Measurements from ENCODE around the gene CYP8B1.
"Not testable (repeated sequence)": the region's sequence is repeated elsewhere in the genome, so short reads cannot be mapped to it uniquely, and the experiment has no call there.

Gene CYP8B1

DNA sequence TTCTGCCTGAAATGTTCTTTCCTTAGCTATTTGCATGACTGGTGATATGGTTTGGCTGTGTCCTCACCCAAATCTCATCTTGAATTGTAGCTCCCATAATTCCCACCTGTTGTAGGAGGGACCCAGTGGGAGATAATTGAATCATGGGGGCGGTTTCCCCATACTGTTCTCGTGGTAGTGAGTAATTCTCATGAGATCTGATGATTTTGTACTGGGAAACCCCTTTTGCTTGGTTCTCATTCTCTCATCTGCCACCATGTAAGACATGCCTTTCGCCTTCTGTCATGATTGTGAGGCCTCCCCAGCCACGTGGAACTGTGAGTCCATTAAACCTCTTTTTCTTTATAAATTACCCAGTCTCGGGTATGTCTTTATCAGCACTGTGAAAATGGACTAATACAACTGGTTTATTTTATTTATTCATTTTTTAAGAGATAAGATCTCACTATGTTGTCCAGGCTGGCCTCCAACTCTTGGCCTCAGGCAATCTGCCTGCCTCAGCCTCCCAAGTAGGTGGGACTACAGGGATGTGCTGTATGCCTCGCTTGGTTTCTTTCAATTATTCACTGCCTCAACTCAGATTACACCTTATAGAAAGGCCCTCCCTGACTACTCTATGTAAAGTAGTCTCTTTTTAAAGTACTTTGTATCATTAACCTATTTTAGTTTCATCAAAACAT, 7.7 kb upstream of the CYP8B1 start:
- not testable (repeated sequence) for DNase-seq

DNA sequence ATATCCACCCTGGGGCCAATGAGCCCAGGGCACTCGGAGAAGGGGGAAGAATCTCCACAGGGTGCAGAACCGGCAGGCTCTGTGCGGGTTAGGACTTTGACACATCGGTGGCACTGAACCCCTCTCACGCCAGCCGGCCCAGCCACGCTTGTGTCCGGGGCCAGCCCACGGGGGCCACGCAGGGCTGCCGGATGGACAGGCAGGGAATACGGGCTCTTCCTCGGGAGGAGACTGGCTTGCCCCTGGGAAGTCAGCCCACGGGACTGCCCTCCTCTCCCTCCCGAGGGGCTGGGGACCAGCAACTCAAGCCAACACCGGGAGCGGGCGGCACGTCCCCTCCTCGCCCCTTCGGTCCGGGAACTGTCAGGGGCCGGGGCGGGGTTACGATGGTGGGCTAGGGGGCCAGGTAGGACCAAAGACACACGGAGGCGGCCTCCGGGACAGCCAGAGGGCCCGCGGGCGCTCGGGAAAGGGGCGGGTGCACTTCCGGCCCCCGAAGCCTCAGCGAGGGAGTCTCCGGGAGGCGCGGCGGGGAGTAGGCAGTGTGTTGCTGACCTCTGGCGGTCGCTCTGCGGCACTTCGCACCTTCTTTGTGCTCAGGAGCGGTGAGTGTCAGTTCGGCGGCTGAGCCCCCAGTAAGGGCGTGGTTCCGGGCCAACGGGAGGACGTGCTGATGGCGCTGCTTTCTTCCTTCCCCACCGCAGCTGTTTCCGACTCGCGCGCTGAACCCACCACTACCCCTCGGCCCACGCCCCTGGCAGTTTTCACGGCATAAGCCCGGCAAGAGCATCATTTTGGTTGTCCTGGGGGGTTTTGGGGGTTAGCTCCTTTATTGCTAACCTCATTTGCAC, 5.1 kb upstream of the CYP8B1 start:
- peak; percentile 92 for DNase-seq

DNA sequence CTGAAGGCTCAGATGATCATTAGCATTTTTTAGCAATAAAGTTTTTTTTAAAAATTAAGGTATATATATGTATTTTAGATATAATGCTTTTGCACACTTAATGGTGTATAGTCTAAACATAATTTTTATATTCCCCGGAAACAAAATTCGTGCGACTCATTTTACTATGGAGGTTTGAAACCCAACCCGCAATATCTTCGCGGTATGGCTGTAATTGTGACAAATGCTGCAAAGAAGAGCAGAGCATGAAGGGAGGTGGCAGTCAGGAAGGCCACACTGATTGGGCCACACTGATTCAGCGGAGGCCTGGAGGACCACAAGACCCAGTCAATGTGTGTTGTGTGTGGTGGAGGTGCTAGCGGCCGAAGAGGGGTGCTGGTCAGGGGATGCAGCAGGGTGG, 4.5 kb upstream of the CYP8B1 start:
- DNase-seq = no peak

DNA sequence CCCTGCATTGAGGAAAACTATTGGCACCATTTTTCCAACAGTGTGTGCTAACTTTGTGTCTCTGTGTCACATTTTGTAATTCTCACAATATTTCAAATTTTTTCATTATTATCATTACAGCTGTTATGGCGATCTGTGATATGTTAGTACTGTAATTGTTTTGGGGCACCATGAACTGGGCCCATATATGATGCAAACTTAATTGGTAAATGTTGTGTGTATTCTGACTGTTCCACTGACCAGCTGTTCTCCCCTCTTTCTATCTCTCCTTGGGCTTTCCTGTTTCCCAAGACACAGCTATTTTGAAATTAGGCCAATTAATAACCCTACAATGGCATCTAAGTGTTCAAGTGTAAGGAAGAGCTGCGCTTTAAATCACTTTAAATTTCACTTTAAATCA, 2.2 kb upstream of the CYP8B1 start:
- no peak for DNase-seq

DNA sequence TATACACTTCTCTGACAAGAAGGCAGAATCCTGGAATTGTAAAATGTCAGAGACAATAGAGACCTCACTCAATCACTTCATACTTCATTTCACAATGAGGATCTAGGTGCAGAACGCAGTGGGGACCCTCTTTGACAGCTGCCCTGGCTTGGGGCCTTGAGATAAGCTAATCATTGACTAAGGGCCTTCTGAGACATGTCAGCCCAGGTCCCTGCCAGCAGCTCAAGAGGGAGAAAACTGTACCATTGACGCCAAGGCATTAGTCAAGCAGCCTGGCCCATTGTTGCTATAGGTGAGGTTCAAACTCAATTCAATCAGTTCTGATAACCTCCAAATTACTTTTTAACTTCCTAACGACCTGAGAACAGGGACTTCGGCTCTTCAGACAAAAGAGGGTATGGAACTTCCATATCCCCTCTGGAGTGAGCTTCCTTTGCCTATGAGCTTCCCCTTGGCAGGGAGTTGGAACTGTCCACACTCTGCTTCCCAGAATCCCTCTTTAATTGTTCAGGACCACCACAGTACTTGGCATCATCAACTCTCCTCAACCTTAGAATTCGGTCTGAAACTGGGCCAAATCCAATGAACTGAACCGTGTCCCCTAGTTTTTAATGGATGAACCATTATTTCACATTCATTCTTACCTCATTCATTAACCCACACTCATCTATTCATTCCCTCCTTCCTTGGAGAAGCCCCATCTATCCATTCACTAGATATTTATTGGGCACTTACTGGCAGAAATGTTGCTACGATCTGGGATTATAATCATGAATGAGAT, 1.5 kb upstream of the CYP8B1 start:
- no peak for DNase-seq

DNA sequence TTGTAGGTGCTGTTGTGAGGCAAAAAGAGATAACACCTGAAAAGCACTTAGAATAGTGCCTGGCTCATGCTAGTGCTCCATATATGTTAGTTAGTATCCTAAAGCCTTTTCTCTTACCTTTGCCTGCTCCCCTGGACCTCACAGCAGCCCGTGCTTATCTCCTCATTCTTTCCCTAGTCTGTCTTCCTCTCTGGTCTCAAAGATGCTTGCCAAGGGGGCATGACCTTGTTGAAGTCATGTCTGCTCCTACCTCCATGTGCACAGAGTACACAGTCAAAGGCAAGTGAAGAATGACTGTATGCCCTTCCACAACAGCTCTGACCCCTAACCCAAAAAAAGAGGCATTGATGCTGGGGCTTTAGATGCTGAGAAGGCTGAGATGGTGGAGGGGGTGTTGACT, 722 bp upstream of the CYP8B1 start:
- DNase-seq = no peak

DNA sequence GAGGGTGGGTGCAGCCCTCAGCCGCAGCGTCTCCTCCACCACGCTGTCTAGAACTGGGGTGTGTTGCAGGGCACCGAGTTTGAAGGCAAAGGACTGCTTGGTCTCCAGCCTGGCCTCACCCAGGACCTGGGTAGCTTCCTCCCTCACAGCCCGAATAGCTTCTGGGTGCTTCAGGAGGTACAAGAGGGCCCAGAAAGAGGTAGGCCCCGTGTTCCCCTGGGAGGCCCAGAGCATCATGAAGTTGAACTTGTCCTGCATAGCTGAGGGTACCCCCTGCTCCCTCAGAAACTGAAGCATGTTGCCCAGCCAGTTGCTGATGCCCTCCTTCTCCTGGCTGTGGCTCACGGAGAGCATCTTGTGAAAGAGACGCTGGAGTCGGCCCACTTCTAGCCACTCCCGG, 930 bp downstream of the CYP8B1 start:
- no peak for DNase-seq

DNA sequence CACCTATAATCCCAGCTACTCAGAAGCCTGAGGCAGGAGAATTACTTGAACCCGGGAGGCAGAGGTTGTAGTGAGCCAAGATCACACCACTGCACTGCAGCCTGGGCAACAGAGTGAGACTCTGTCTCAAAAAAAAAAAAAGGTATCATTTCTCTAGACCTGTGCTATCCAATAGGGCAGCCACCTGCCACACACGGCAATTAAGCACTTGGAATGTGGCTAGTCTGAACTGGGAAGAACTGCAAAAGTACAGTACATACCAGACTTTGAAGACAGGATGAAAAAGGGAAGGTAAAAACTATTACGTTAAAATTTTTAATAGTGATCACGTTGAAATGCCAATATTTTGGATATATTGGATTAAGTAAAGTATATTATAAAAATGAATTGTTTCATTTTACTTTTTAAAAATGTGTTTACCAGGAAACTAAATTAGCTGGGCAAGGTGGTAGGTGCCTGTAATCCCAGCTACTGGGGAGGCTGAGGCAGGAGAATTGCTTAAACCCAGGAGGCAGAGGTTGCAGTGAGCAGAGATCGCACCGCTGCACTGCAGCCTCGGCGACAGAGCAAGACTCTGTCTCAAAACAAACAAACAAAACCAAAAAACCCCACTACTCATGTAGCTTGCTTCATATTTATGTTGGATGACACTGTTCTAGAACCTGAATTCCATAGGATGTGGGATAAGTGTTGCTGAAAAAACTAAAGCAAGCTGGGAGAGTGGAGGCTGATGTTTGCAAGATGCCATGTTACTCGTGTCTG, 2.3 kb downstream of the CYP8B1 start:
- DNase-seq = no peak

DNA sequence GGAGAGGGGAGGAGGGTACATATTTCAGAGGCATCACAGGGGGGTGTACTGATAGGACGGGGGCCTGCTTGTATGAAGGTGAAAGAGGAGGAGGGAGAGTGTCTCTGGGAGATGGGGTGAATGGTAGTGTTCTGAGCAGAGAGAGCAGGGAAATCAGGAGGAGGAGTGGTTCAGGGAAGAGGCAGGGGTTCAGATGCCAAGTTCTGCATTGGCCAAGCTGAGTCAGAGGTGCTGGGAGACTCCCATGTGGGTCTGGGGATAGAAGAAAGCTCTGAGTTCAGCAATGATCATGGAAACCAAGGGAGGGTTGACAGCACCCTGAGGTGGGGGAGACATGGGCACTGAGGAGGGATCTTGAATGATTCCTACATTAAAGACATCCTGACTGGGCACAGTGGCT, 3.0 kb downstream of the CYP8B1 start:
- DNase-seq = no peak

DNA sequence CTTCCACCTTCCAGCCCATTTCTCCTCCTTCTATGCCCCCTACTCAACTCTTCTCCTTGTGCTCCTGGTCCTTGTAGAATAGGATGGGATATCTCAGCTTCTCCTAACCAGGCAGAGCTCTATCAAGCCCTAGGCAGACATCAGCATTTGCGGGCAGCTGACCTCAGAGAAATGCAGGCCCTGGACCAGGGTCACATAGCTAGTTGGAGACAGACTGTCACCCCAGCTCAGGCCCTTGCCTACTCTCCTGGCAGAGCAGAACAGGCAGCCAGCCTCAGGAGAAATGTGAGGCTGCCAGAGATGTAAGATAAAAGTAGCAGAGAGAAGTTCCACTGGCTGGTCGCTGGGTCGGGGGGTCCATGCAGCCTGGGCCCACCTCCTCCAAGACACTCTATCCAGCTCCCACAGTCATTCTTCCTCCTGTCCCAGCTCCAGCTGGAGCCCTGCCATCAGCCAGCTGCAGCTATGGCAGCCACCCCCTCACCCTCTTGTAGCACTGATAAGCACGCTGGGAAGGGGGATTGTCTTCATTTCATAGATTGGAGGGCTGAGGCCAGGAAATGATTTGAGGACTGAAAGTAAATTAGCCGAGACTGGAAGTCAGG, 4.0 kb downstream of the CYP8B1 start:
- DNase-seq = no peak

DNA sequence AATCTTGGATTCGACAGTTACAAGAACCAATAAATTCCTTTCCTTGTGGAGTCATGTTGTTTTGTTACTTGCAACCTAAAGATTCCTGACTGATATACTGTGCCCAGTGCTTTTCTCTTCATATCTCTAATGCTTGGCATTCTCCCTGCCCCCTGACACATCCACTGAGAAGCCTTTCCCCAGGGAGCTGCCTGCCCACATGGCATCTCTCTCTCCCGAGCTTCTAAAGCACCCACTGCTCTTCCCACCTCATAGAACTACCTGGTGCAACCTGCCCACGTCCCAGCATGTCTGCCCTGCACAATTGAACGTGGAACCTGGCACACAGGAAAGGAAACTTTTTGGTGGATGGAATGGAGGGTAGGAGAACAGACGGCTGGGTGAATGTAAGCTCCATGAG, 6.8 kb downstream of the CYP8B1 start:
- no peak for DNase-seq

DNA sequence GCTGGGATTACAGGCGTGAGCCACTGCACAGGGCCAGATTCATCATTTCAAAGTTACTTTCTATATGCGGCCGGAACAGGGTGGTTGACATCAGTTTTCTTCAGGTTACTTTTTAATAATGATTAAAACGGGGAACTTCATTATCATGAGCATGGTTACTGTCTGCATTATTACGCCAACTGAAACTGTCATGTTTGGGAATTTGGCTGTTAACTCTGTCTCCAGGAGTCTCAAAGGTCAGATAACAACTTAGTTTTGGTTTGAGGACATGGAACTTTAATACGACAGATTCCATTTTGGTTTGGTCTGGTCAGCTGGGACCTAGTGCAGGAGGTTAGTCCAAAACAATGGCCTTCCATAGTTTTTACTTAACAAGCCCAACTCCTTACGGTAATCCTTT, 8.5 kb downstream of the CYP8B1 start:
- DNase-seq = no peak

DNA sequence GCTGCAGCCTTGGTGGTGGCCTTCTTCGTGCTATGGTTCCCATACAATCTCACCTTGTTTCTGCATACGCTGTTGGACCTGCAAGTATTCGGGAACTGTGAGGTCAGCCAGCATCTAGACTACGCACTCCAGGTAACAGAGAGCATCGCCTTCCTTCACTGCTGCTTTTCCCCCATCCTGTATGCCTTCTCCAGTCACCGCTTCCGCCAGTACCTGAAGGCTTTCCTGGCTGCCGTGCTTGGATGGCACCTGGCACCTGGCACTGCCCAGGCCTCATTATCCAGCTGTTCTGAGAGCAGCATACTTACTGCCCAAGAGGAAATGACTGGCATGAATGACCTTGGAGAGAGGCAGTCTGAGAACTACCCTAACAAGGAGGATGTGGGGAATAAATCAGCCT, 10.4 kb downstream of the CYP8B1 start:
- no peak for DNase-seq

DNA sequence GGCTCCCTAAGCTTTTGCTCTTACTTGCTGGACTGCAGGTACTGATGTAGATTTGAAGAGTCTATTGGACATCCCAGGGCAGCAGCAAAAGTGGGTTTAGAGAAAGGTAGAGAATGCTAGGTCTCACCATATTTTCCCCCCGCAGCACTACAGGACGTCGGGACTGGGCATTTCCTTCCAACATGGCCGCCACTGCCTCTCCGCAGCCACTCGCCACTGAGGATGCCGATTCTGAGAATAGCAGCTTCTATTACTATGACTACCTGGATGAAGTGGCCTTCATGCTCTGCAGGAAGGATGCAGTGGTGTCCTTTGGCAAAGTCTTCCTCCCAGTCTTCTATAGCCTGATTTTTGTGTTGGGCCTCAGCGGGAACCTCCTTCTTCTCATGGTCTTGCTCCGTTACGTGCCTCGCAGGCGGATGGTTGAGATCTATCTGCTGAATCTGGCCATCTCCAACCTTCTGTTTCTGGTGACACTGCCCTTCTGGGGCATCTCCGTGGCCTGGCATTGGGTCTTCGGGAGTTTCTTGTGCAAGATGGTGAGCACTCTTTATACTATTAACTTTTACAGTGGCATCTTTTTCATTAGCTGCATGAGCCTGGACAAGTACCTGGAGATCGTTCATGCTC, 11.2 kb downstream of the CYP8B1 start:
- no peak for DNase-seq

DNA sequence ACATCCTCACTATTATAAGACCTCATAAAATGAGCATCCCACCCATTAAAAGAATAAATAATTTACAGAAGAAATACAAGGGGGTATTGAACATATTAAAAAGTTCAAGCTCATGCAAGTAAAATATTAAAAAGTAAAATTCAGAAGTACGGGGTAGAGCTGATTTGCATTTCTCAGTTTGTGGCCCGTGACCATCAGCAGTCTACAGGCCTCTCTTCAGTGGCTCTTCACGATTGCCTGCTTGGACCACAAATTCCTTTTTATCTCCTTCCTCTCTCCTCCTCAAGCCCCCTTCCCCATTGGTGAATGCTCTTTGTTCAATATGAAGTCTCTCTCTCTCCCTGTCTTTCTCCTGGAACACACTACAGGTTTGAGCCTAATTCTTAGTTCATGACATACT, 19.1 kb downstream of the CYP8B1 start:
- DNase-seq = no peak

DNA sequence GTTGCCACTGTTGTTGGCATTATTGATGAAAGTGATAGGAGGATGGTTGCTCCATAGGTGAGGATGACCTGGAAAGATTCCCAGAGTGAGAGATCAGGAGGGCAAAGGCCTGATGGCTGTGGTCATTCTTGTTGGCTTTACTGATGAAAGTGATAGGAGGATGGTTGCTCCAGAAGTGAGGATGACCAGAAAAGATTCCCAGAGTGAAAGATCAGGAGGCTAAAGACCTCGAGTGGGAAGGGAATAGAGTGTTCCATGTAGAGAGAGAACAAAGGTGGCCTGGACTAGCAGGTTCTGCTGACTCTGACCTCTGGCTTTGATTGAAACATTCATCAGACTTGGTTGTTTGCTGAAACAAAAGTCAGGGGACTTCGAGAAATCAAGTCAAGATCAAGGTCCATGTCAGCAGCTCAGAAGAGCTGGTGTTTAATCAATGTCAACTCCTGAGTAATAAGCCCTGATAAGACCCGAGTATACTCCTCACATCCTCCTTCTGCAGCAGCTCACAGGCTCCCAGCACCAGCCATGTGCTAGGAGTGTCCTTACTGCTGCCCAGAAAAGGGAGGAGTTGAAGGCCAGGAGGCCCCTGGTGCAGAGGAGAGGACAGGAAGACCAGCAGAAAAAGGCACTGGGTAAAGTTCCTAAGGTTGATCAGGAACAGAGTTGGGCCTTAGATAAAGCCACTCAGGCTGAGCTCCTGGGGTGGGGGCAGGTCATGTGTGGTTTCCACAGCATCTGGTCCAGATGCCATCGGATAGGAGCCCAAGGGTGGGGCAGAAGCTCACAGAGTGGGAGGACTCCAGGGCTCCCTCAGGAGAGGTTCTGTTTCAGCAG, 19.9 kb downstream of the CYP8B1 start:
- no peak for DNase-seq

DNA sequence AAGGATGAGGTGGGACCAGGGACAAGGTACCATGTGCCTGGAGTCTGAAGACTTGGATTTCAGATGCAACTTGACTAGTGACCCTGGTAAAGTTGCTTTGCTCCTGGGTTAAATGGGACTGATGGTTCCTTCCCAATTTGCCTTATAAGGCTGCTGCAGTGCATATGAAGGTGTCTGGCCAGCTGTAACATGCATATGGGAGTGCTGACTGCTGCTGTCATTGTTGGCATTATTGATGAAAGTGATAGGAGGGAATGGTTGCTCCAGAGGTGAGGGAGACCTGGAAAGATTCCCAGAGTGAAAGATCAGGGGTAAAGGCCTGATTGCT, 20.5 kb downstream of the CYP8B1 start:
- no peak for DNase-seq

DNA sequence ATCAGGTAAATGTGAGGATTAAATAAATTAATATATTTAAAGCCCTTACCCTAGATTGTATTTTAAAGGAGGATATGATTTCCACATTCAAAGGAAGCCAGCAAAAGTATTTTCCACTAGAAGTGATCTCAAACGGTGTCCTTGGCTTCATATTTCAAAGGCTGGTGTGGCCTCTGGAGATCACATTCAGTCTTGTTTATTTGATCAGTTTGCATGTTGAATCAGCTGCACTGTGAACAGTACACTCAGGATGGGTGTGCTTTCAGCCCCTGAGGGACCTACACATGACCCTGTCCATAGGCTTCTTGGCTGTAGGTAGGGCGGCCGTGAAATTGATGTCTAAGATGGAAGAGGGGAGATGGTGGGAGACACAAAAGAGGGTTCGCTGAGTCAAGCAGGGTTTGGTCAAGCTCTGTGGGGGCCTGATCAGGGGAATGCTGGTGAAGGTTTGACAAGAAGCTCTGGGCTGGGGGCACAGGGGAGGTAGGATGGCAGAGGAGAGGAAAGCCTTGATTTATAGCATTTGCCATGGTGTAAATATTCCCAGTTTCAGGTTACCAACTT, 21.9 kb downstream of the CYP8B1 start:
- no peak for DNase-seq

DNA sequence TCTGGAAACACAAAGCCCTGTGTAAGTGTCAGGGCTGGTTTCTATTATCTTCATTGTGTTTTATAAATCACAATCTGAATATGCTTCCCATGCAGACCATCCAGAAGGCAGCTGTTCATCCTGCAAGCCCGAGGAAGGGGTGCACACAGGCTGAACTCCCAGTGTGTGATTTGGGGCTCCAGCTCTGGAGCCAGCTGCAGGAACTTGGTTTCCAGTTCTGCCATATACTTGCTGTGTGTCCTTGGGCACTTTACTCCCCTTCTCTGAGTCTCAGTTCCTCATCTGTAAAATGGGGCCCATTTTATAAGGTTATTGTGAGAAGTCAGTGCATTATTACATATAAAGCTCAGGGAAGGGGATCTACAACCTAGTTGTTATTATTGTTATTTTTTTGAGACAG, 22.6 kb downstream of the CYP8B1 start:
- no peak for DNase-seq

DNA sequence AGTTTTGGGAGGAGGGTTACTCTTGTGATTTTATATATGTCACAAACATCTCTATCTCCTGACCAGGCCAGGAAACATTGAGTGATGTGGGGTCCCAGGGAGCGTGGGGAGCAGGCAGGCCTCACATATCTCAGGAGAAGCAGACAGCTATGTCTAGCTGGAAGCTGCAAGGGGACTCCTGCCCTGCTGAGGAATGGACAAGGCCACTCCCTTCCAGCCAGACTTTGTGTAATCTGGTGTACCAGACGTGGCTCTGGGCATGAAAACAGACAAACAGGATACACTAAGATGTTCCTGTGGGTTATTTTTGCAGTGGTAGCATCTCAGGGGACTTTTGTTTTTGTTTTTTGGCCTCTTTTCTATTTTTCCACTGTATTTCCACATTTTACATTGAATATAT, 23.2 kb downstream of the CYP8B1 start:
- DNase-seq = no peak

DNA sequence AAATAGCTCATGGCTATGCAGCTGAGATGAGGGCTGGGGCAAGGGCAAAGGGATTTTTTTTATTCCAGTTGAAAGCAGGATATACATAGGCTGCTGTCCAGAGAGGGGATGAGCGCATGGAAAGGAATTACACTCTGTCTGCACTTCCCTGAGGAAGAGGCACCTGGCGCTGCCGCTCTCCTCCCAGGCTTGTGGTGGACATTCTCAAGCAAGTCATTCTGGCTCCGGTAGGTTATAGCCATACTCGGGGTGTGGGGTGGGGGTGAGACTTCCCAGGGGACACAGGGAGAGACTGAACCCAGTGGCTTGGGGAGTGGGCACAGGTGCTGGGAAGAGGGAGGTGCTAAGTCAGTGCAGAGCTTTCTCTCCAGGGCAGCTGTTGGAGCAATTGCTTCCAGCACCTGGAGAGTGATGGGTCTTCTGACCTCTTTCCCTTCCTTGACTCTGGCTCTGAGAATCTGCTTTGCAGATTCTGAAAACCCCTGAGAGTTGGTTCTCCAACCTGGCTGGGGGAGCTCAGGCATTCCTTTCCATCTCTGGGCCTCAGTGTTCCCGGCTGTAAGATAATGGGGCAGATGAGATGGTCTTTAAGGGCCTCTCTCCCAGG, 24.3 kb downstream of the CYP8B1 start:
- no peak for DNase-seq

Measured in stimulated activated CD4-positive, alpha-beta T cell treated with anti-CD3 and anti-CD28 coated beads, Interleukin-15, amount 100 ng/mL, for 24 hours (primary cell).